Activated naive CD4-positive, alpha-beta T cell treated with anti-CD3 and anti-CD28 coated beads, Interleukin-2, amount 10 ng/mL, durations not matched to agents 5 hours and 36 hours (primary cell): ENCODE measurements around the gene SEMA4C. TPM values are rescaled to one million over a fixed set of nuclear protein-coding genes. Genes with fewer than 3 reads are reported as not detected.

Experiments
- total RNA-seq, 2 experiments: library from RNA; stranded (reverse); gene quantifications; one replicate each; pipeline ENCODE4 v1.2.3, GENCODE V29; 2021

Gene SEMA4C
- total RNA-seq = 10 to 100 TPM; 36.6 to 37.7 TPM

GRCh38 chr2:96869822-96870625 is at the start of gene SEMA4C:
Gene SEMA4C (minus strand): TSS chr2:96870080. CDS start chr2:96867886, 2,194 bp downstream.

GRCh38 chr2:96857667-96858372 is 12.1 kb downstream of the SEMA4C start, which contains the start of gene ANKRD39:
Gene ANKRD39 (minus strand): TSS chr2:96858016. CDS start chr2:96857987, 29 bp downstream.

GRCh38 chr2:96843538-96844268 is 26.2 kb downstream of the SEMA4C start, which contains the start of gene ANKRD23:
Gene ANKRD23 (minus strand): TSS chr2:96844021. CDS start chr2:96843992, 29 bp downstream.

GRCh38 chr2:96816127-96816835 is 53.6 kb downstream of the SEMA4C start, which contains the start of gene CNNM3:
Gene CNNM3 (plus strand): TSS chr2:96816268. CDS start chr2:96816278, 10 bp downstream.

Other genes with a start within 250 kb of the SEMA4C start
- gene KANSL3, start 231.8 kb downstream of the SEMA4C start, total RNA-seq = 10 to 100 TPM; 45.7 to 48.9 TPM
- not detected for gene FER1L5, start 227.3 kb downstream of the SEMA4C start, total RNA-seq
- 1 to 10 TPM; 7.0 to 7.5 TPM for gene LMAN2L, start 130.0 kb downstream of the SEMA4C start, total RNA-seq
- gene CNNM4, start 109.2 kb downstream of the SEMA4C start, total RNA-seq = 1 to 10 TPM; 6.8 to 7.6 TPM
- 10 to 100 TPM; 27.9 to 29.2 TPM for gene CNNM3, start 53.8 kb downstream of the SEMA4C start, total RNA-seq
- 10 to 100 TPM; 15.2 to 16.5 TPM for gene ANKRD23, start 26.1 kb downstream of the SEMA4C start, total RNA-seq
- 10 to 100 TPM; 30.8 to 32.0 TPM for gene ANKRD39, start 12.1 kb downstream of the SEMA4C start, total RNA-seq
- gene FAM178B, start 116.5 kb upstream of the SEMA4C start, total RNA-seq = 1 to 10 TPM; 1.3 to 1.6 TPM
- 10 to 100 TPM; 20.5 to 23.1 TPM for gene FAHD2B, start 224.8 kb upstream of the SEMA4C start, total RNA-seq
- 10 to 100 TPM; 53.7 to 58.0 TPM for gene ANKRD36, start 243.1 kb upstream of the SEMA4C start, total RNA-seq